ENCODE results near the gene AGAP1. TPM values are rescaled to one million over a fixed set of nuclear protein-coding genes. Genes with fewer than 3 reads are reported as not detected.

The AGAP1 gene
- total RNA-seq, 1 donor from 2014 or later: 33.4 TPM

DNA sequence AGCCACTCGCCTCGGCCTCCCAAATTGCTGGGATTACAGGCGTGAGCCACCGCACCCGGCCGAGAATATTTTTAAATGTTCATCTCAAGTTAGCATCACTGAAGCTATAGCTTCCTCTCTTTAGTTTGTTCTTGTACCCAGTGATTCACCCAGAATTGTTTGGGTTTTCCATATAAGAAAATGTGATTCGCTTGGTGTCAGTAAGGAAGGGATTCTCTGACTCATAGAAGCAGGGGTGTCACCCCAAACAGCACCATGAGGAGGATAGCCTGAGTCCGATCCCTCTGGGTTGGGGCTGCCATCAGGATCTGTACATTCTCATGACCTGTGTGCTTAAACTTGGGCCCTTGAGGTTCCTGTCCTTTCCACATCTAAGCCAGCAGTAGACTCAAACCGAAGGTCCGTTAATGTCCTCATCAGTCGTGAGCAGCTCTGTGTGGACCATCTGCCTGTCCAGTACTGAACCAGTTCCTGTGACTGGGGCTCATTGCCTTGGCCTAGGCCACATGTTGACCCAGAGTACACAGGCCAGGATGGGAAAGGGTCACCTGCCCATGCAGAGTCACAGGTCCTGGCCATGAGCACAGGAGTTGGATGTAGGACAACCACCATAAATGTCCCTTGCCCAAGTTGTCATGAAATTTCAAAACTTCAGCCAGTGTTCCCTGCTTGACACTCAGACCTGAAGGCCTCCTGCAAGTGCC is 362.5 kb downstream of the AGAP1 start:
- no peaks in the 10 kb centered on the region for H3K36me3 ChIP-seq
- no peaks in the 10 kb centered on the region for H3K9me3 ChIP-seq
- no peaks in the 10 kb centered on the region for H3K4me1 ChIP-seq
- intact Hi-C loops (cut with DNase I): no loop called here
- H3K4me3 ChIP-seq: no peak overlapping the region
- H3K27me3 ChIP-seq: no peaks in the 10 kb centered on the region
- no peak overlapping the region for H3K27ac ChIP-seq
- DNase-seq (no peak), ATAC-seq (peak; percentile 27)
- TF ChIP-seq, protein P1, sequence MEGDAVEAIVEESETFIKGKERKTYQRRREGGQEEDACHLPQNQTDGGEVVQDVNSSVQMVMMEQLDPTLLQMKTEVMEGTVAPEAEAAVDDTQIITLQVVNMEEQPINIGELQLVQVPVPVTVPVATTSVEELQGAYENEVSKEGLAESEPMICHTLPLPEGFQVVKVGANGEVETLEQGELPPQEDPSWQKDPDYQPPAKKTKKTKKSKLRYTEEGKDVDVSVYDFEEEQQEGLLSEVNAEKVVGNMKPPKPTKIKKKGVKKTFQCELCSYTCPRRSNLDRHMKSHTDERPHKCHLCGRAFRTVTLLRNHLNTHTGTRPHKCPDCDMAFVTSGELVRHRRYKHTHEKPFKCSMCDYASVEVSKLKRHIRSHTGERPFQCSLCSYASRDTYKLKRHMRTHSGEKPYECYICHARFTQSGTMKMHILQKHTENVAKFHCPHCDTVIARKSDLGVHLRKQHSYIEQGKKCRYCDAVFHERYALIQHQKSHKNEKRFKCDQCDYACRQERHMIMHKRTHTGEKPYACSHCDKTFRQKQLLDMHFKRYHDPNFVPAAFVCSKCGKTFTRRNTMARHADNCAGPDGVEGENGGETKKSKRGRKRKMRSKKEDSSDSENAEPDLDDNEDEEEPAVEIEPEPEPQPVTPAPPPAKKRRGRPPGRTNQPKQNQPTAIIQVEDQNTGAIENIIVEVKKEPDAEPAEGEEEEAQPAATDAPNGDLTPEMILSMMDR (IDR thresholded peaks at IDR 0.05): no peak

DNA sequence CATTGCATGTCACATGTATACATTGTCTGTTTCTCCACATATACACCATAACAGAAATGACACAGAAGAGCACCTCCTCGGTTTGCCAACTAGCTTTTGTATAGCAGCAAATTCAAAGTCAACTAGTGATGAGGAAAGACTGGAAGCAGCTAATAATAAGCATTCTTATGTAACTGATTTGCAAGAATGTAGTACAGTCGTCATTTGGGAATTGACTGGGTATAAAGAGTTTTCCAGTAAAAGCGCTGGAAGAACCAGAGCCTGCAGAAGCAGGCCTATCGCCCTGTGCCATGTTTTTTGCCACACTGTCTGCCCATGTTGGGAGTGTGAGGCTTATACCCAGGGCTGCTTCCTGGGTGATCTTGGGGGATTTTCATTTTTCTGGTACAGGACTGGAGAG is 363.8 kb downstream of the AGAP1 start:
- H3K27me3 ChIP-seq: no peaks in the 10 kb centered on the region
- no peak for ATAC-seq
- DNase-seq: no peak
- TF ChIP-seq, protein P1 (IDR thresholded peaks at IDR 0.05): no peak
- intact Hi-C loops (cut with DNase I): no loop called here
- H3K9me3 ChIP-seq: no peaks in the 10 kb centered on the region
- no peak overlapping the region for H3K4me3 ChIP-seq
- no peaks in the 10 kb centered on the region for H3K4me1 ChIP-seq
- H3K27ac ChIP-seq: no peak overlapping the region
- H3K36me3 ChIP-seq: no peaks in the 10 kb centered on the region

DNA sequence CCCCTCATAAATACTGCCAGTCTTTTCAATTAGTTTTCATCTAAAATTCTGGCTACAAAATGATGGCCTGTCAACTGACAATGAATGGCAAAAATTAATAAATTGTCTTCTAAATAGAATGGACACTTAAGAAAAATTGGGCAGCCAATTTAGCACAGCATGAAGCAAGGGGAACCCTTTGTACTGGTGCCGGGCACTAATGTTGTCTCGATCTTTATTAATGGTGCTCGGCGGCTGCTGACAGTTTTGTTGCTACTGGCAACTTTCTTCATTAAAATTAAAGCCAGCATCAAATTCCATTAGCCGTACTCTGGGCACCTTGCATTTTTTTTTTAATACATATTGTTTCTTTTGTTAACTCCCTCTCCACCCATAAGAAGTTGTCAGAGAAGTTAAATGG is 365.0 kb downstream of the AGAP1 start:
- Histone ChIP-seq H3K4me1 (no peaks in the 10 kb centered on the region), H3K4me3 (no peak overlapping the region), H3K27me3 (no peaks in the 10 kb centered on the region), H3K9me3 (no peaks in the 10 kb centered on the region), H3K36me3 (no peaks in the 10 kb centered on the region), H3K27ac (no peak overlapping the region)
- TF ChIP-seq, protein P1 (IDR thresholded peaks at IDR 0.05): no peak
- no peak for DNase-seq
- ATAC-seq: no peak
- intact Hi-C loops (cut with DNase I): no loop called here

DNA sequence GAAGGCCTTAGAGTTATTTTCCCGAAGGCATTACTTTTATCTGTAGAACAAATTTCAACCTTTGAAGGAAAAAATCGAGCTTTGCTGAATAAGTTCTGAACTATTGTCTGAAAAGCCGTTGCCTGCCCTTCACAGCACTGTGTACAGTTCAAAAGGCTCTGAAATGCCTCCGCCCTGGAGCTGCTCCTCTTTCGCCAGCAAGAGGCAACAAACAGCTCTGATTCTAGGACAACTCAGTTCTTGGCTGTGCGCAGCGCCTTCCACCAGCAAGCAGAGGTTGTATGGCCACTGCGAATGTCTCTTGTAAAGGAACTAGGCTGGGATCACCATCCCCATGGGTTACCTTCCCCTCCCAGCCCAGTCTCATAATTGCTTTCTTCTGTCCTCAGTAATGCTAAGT is 365.8 kb downstream of the AGAP1 start:
- intact Hi-C loops (cut with DNase I): no loop called here
- DNase-seq (no peak), ATAC-seq (no peak)
- Histone ChIP-seq H3K9me3 (no peaks in the 10 kb centered on the region), H3K4me3 (no peak overlapping the region), H3K27ac (no peak overlapping the region), H3K4me1 (no peaks in the 10 kb centered on the region), H3K36me3 (no peaks in the 10 kb centered on the region), H3K27me3 (no peaks in the 10 kb centered on the region)
- TF ChIP-seq, protein P1 (IDR thresholded peaks at IDR 0.05): no peak

DNA sequence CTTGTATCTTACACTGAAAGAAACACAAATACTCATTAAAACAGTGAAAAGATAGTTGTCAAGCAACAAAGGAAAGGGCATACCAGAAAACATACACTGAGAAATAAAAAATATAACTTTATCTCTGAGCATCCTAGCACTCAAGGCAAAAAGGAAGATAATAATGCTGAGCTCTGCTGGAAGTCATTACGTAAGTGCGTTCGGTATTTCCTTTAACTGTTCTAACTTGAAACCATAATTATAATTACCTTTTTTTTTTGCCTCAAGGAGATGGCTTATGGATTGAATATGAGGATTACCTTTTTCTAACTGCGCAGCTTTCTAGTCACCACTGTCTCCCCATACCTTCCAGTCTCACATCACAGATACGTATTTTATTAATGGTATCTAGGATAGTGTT is 366.3 kb downstream of the AGAP1 start:
- TF ChIP-seq, protein P1 (IDR thresholded peaks at IDR 0.05): no peak
- Histone ChIP-seq H3K9me3 (no peaks in the 10 kb centered on the region), H3K27ac (no peak overlapping the region), H3K27me3 (no peaks in the 10 kb centered on the region), H3K36me3 (no peaks in the 10 kb centered on the region), H3K4me1 (no peaks in the 10 kb centered on the region), H3K4me3 (no peak overlapping the region)
- intact Hi-C loops (cut with DNase I): no loop called here
- ATAC-seq (no peak), DNase-seq (no peak)

DNA sequence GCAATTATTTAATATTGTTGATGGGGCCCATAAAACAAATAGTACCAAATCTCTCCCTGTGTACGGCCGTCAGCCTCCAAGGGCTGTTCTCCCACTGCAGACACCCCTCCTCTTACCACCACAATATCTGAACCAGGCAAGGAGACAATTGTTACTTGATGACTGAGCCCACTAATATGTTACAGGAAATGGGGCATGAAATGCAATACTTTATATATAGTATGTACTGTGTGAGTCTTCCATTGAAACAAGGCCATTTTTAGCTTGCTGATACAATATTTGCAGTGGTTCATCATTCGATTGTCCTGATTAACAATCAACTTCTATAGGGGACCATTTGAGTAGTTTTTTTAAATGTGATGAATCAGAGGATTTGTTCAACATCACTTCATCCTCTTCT is 367.0 kb downstream of the AGAP1 start:
- Histone ChIP-seq H3K9me3 (no peaks in the 10 kb centered on the region), H3K4me1 (no peaks in the 10 kb centered on the region), H3K36me3 (no peaks in the 10 kb centered on the region), H3K4me3 (no peak overlapping the region), H3K27ac (no peak overlapping the region), H3K27me3 (no peaks in the 10 kb centered on the region)
- DNase-seq (no peak), ATAC-seq (no peak)
- intact Hi-C loops (cut with DNase I): no loop called here
- TF ChIP-seq, protein P1 (IDR thresholded peaks at IDR 0.05): no peak
